Liver (tissue), 9 donors: ENCODE measurements around the gene LRRC2. TPM values are rescaled to one million over a fixed set of nuclear protein-coding genes. Genes with fewer than 3 reads are reported as not detected.

Experiments
- DNase-seq: peaks from one replicate; pipeline ENCODE4 v3.0.0-alpha.2; 2017; ENCODE audit warnings: low spot score
- H3K27ac ChIP-seq, 2 donors: one replicate each; pipeline ENCODE4 v1.7.0; 2013; ENCODE audit warnings: inconsistent platforms in 2 of 2, low read length in 2 of 2, control low read depth in 1 of 2, low read depth in 1 of 2, mild to moderate bottlenecking in 1 of 2
- H3K27me3 ChIP-seq, 4 donors: one replicate each; pipeline versions ENCODE4 v1.6.1 to v1.7.0; 2013; ENCODE audit warnings: low read length in 3 of 4, inconsistent platforms in 1 of 4, mild to moderate bottlenecking in 1 of 4, moderate library complexity in 1 of 4; ENCODE audit not compliant: control insufficient read depth in 4 of 4, insufficient read depth in 4 of 4
- H3K36me3 ChIP-seq, 4 donors: one replicate each; pipeline versions ENCODE4 v1.6.1 to v1.7.0; 2013; ENCODE audit warnings: low read length in 3 of 4, mild to moderate bottlenecking in 3 of 4, low read depth in 1 of 4, moderate library complexity in 1 of 4; ENCODE audit not compliant: control insufficient read depth in 4 of 4, insufficient read depth in 3 of 4
- H3K4me1 ChIP-seq, 4 donors: one replicate each; pipeline versions ENCODE4 v1.6.1 to v1.7.0; 2013; ENCODE audit warnings: low read length in 3 of 4, mild to moderate bottlenecking in 3 of 4, moderate library complexity in 1 of 4; ENCODE audit not compliant: control insufficient read depth in 4 of 4, insufficient read depth in 4 of 4
- H3K4me3 ChIP-seq, 3 donors: one replicate each; pipeline versions ENCODE4 v1.6.1 to v1.7.0; 2013; ENCODE audit warnings: low read length in 3 of 3, control low read depth in 1 of 3, low read depth in 1 of 3, mild to moderate bottlenecking in 1 of 3
- H3K9ac ChIP-seq, 2 donors: one replicate each; pipeline ENCODE4 v1.7.0; 2013; ENCODE audit warnings: low read length in 2 of 2, mild to moderate bottlenecking in 2 of 2, moderate library complexity in 2 of 2, control low read depth in 1 of 2, low read depth in 1 of 2
- H3K9me3 ChIP-seq, 4 donors: one replicate each; pipeline versions ENCODE4 v1.6.1 to v1.7.0; 2013; ENCODE audit warnings: low read length in 3 of 4; ENCODE audit not compliant: control insufficient read depth in 4 of 4
- ATF3 ChIP-seq: IDR thresholded peaks from 2 replicates; pipeline ENCODE4 v1.6.1; 2016; ENCODE audit warnings: antibody characterized with exemption
- CTCF ChIP-seq: fragments of 150-350 bp; IDR thresholded peaks from 2 replicates; pipeline ENCODE4 v1.5.1; 2017; ENCODE audit warnings: improper control_type of control experiment, low read depth, low read length; ENCODE audit not compliant: missing input control
- EGR1 ChIP-seq, 2 donors: IDR thresholded peaks; 2 replicates each; pipeline ENCODE4 v1.6.1; 2016 to 2018; ENCODE audit warnings: antibody characterized with exemption in 2 of 2, low read depth in 2 of 2
- FOXA1 ChIP-seq: IDR thresholded peaks from 2 replicates; pipeline ENCODE4 v1.6.1; 2016; ENCODE audit warnings: antibody characterized with exemption
- FOXA2 ChIP-seq: IDR thresholded peaks from 2 replicates; pipeline ENCODE4 v1.6.1; 2016; ENCODE audit warnings: antibody characterized with exemption
- GABPA ChIP-seq, 2 donors: IDR thresholded peaks in 1 of 2; conservative IDR thresholded peaks in 1 of 2; 2 replicates each; pipeline ENCODE4 v1.6.1; 2016; ENCODE audit warnings: antibody characterized with exemption in 2 of 2, mild to moderate bottlenecking in 1 of 2, moderate library complexity in 1 of 2
- HNF4A ChIP-seq, 2 donors: conservative IDR thresholded peaks; 2 replicates each; pipeline ENCODE4 v1.6.1; 2016; ENCODE audit warnings: antibody characterized with exemption in 2 of 2, mild to moderate bottlenecking in 2 of 2
- HNF4G ChIP-seq: IDR thresholded peaks from 2 replicates; pipeline ENCODE4 v1.6.1; 2016; ENCODE audit warnings: antibody characterized with exemption
- MAX ChIP-seq: IDR thresholded peaks from 2 replicates; pipeline ENCODE4 v1.6.1; 2016; ENCODE audit warnings: antibody characterized with exemption
- NR2F2 ChIP-seq: IDR thresholded peaks from 2 replicates; pipeline ENCODE4 v1.6.1; 2016; ENCODE audit warnings: antibody characterized with exemption
- RAD21 ChIP-seq, 2 donors: IDR thresholded peaks; 2 replicates each; pipeline ENCODE4 v1.6.1; 2016; ENCODE audit warnings: antibody characterized with exemption in 2 of 2, mild to moderate bottlenecking in 2 of 2
- REST ChIP-seq: IDR thresholded peaks from 2 replicates; pipeline ENCODE4 v1.6.1; 2016; ENCODE audit warnings: antibody characterized with exemption, mild to moderate bottlenecking
- RXRA ChIP-seq, 2 donors: IDR thresholded peaks; 2 replicates each; pipeline ENCODE4 v1.6.1; 2017 to 2018; ENCODE audit warnings: antibody characterized with exemption in 2 of 2, mild to moderate bottlenecking in 1 of 2
- SP1 ChIP-seq: IDR thresholded peaks from 2 replicates; pipeline ENCODE4 v1.6.1; 2018; ENCODE audit warnings: antibody characterized with exemption, mild to moderate bottlenecking
- TAF1 ChIP-seq: conservative IDR thresholded peaks from 2 replicates; pipeline ENCODE4 v1.6.1; 2016; ENCODE audit warnings: antibody characterized with exemption, mild to moderate bottlenecking
- YY1 ChIP-seq: IDR thresholded peaks from 2 replicates; pipeline ENCODE4 v1.6.1; 2016; ENCODE audit warnings: antibody characterized with exemption, mild to moderate bottlenecking
- ZBTB33 ChIP-seq: IDR thresholded peaks from 2 replicates; pipeline ENCODE4 v1.6.1; 2016; ENCODE audit warnings: antibody characterized with exemption
- WGBS: extraction: QIAGEN DNeasy Blood & Tissue Kit; methylation state at CpG from one replicate; pipeline ENCODE4 v1.1.7; 2013; 5-methylcytosine and 5-hydroxymethylcytosine counted together
- polyA plus RNA-seq, 2 donors: library from polyadenylated mRNA; stranded (reverse) in 1 of 2; unstranded in 1 of 2; fragments of 200-250 nt in 1 of 2; fragments of >200 nt in 1 of 2; fragmentation: Nextera tagmentation in 1 of 2; extraction: Ambion mirVana in 1 of 2; gene quantifications; one replicate each; pipeline versions ENCODE4 v1.2.1 to v1.2.3, GENCODE V29; 2013 to 2015
- total RNA-seq, 2 donors: library from RNA; depleted of rRNA; stranded (reverse); fragments of >200 nt; gene quantifications; one replicate each; pipeline ENCODE4 v1.2.3, GENCODE V29; 2014
- donor health status: healthy.
- donor health status: healthy.
- donor health status: healthy.
- donor health status: healthy.
- donor health status: healthy.

Gene LRRC2
- total and polyA plus RNA-seq, 4 donors: 0.93 to 7.6 (median 4.2) TPM

GRCh38 chr3:46603446-46604046, 37.4 kb upstream of the LRRC2 start:
- TF ChIP-seq TAF1: no peak
- TF ChIP-seq NR2F2: no peak
- TF ChIP-seq EGR1 (IDR thresholded peaks at IDR 0.05; ENCODE audit: low read depth in 2 of 2): no peak
- TF ChIP-seq GABPA (IDR thresholded peaks at IDR 0.05 in 1 of 2, conservative IDR thresholded peaks at IDR 0.05 in 1 of 2): no peak
- no peak for TF ChIP-seq REST
- no peak for TF ChIP-seq CTCF
- TF ChIP-seq SP1: no peak
- no peak for TF ChIP-seq MAX
- TF ChIP-seq HNF4G: no peak
- no peak for TF ChIP-seq FOXA1
- TF ChIP-seq RAD21 (IDR thresholded peaks at IDR 0.05): no peak
- TF ChIP-seq ATF3: no peak
- no peak for TF ChIP-seq ZBTB33
- TF ChIP-seq YY1: no peak
- no peak for TF ChIP-seq RXRA (IDR thresholded peaks at IDR 0.05)
- no peak for TF ChIP-seq FOXA2
- no peak for TF ChIP-seq HNF4A (conservative IDR thresholded peaks at IDR 0.05)
- H3K4me3 ChIP-seq: no peak overlapping the region
- no peaks in the 10 kb centered on the region for H3K9me3 ChIP-seq
- no peak for DNase-seq
- WGBS: 77% methylated on average over 1 of the region's 1 CpG
- H3K27ac ChIP-seq: no peak overlapping the region
- H3K9ac ChIP-seq: no peak overlapping the region
- H3K27me3 ChIP-seq: no peaks in the 10 kb centered on the region
- no peaks in the 10 kb centered on the region for H3K4me1 ChIP-seq
- no peaks in the 10 kb centered on the region for H3K36me3 ChIP-seq
